MCF 10A (cell line): ENCODE measurements around the gene FAM3D. TPM values are rescaled to one million over a fixed set of nuclear protein-coding genes. Genes with fewer than 3 reads are reported as not detected.
"Not testable (repeated sequence)": the region's sequence is repeated elsewhere in the genome, so short reads cannot be mapped to it uniquely, and the experiment has no call there.

ENCODE experiments used
- Bru-seq: library from RNA; stranded (reverse); fragments of 400-500 nt; gene quantifications from one replicate; lab custom pipeline; 2021; lab: Mats Ljungman, UMichigan
- BruChase-seq, 2 experiments: library from RNA; stranded (reverse); fragments of 400-500 nt; gene quantifications; one replicate each; lab custom pipeline; 2021; lab: Mats Ljungman, UMichigan
- BruUV-seq: library from RNA; stranded (reverse); fragments of 400-500 nt; replicated peaks from 2 replicates; lab custom pipeline; 2021; lab: Mats Ljungman, UMichigan
- CTCF ChIA-PET: fragments of 300-600 bp; sonication (Branson Sonifier 250); formaldehyde crosslinking; extraction: SDS; loops from one replicate; lab custom pipeline; 2021; ENCODE audit warnings: antibody characterized with exemption, inconsistent platforms; lab: Yijun Ruan, JAX
- POLR2A ChIA-PET: fragments of 300-600, 350-650 bp; sonication (Branson Sonifier 250); formaldehyde crosslinking; extraction: SDS; loops from one replicate; lab custom pipeline; 2020; ENCODE audit warnings: antibody characterized with exemption, inconsistent platforms; lab: Yijun Ruan, JAX
- DNase-seq: peaks from one replicate; pipeline ENCODE4 v3.0.0-alpha.2; 2018; ENCODE audit not compliant: unreplicated experiment
- H3K27ac Mint-ChIP-seq: one replicate; pipeline ENCODE4 v1.8.0; 2022; ENCODE audit warnings: mild to moderate bottlenecking, low read depth, mixed read lengths; ENCODE audit not compliant: unreplicated experiment
- H3K27me3 Mint-ChIP-seq: one replicate; pipeline ENCODE4 v1.8.0; 2022; ENCODE audit warnings: mixed read lengths; ENCODE audit not compliant: insufficient read depth, unreplicated experiment
- H3K36me3 Mint-ChIP-seq: one replicate; pipeline ENCODE4 v1.8.0; 2022; ENCODE audit warnings: mild to moderate bottlenecking, moderate library complexity, mixed read lengths; ENCODE audit not compliant: insufficient read depth, unreplicated experiment
- H3K4me1 Mint-ChIP-seq: one replicate; pipeline ENCODE4 v1.8.0; 2022; ENCODE audit warnings: mixed read lengths; ENCODE audit not compliant: insufficient read depth, unreplicated experiment
- H3K4me3 Mint-ChIP-seq: one replicate; pipeline ENCODE4 v1.8.0; 2022; ENCODE audit warnings: mild to moderate bottlenecking, moderate library complexity, mixed read lengths; ENCODE audit not compliant: unreplicated experiment
- H3K9me3 Mint-ChIP-seq: one replicate; pipeline ENCODE4 v1.8.0; 2022; ENCODE audit warnings: mixed read lengths; ENCODE audit not compliant: unreplicated experiment
- intact Hi-C: fragments of 100-400 bp; cut with micrococcal nuclease; formaldehyde crosslinking; loops from 2 replicates; pipeline ENCODE4 v1.14.1; 2022
- long read RNA-seq: library from polyadenylated mRNA; stranded (forward); transcript quantifications from one replicate; pipeline ENCODE4 v2.0.0, GENCODE V29; 2022
- total RNA-seq: library from RNA; stranded (reverse); gene quantifications from 2 replicates; pipeline ENCODE4 v1.2.3, GENCODE V29; 2022
- TF ChIP-seq, protein P1 (sequence below): fragments of 200-600 bp; IDR thresholded peaks from one replicate; pipeline ENCODE4 v1.8.0; 2022; ENCODE audit warnings: antibody characterized with exemption, mild to moderate bottlenecking; ENCODE audit not compliant: unreplicated experiment

The FAM3D gene
- total RNA-seq: not detected in 2 replicates
- Bru-seq, nascent RNA: percentile 4 among the genes with signal in this experiment
- not detected for BruChase-seq, experiment 1, labeled RNA remaining after a 6-hour chase
- not detected for BruChase-seq, experiment 2, labeled RNA remaining after a 2-hour chase
- long read RNA-seq: 0 reads

- no TSS peak for BruUV-seq
- TF ChIP-seq, protein P1, sequence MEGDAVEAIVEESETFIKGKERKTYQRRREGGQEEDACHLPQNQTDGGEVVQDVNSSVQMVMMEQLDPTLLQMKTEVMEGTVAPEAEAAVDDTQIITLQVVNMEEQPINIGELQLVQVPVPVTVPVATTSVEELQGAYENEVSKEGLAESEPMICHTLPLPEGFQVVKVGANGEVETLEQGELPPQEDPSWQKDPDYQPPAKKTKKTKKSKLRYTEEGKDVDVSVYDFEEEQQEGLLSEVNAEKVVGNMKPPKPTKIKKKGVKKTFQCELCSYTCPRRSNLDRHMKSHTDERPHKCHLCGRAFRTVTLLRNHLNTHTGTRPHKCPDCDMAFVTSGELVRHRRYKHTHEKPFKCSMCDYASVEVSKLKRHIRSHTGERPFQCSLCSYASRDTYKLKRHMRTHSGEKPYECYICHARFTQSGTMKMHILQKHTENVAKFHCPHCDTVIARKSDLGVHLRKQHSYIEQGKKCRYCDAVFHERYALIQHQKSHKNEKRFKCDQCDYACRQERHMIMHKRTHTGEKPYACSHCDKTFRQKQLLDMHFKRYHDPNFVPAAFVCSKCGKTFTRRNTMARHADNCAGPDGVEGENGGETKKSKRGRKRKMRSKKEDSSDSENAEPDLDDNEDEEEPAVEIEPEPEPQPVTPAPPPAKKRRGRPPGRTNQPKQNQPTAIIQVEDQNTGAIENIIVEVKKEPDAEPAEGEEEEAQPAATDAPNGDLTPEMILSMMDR: no peak
- DNase-seq: no peak
- Mint-ChIP-seq H3K36me3 (peaks cover 6% of the 10 kb centered on the region), H3K27me3 (peaks cover 10% of the 10 kb centered on the region), H3K4me3 (no peak within 1 kb of the TSS), H3K9me3 (no peaks in the 10 kb centered on the region), H3K4me1 (no peaks in the 10 kb centered on the region), H3K27ac (no peak within 1 kb of the TSS)
- CTCF ChIA-PET: interaction anchor here (1.1 kb wide), 1 partner anchor 36 kb away, joined by 6 read pairs; no protein-coding TSS in a partner anchor
- POLR2A ChIA-PET: interaction anchor here (0.7 kb wide), 1 partner anchor 203 kb away, joined by 3 read pairs; no protein-coding TSS in a partner anchor
- intact Hi-C loops: no loop called here
Observed at GRCh38 chr3:58666683-58667082, at the start of gene FAM3D. TSS of gene FAM3D (minus strand) at chr3:58666774. CDS start at chr3:58655563, 11,211 bp downstream.

- intact Hi-C loops: no loop called here
- H3K4me3 Mint-ChIP-seq: no peak overlapping the region
- ChIA-PET CTCF (no interaction called here), POLR2A (no interaction called here)
- no peak overlapping the region for H3K27ac Mint-ChIP-seq
- DNase-seq: no peak
- H3K27me3 Mint-ChIP-seq: no peaks in the 10 kb centered on the region
- no TSS peak for BruUV-seq
- no peaks in the 10 kb centered on the region for H3K9me3 Mint-ChIP-seq
- H3K36me3 Mint-ChIP-seq: no peaks in the 10 kb centered on the region
- no peaks in the 10 kb centered on the region for H3K4me1 Mint-ChIP-seq
- TF ChIP-seq, protein P1: no peak
Observed at GRCh38 chr3:58713715-58714401, 47.3 kb upstream of the FAM3D start.

DNA sequence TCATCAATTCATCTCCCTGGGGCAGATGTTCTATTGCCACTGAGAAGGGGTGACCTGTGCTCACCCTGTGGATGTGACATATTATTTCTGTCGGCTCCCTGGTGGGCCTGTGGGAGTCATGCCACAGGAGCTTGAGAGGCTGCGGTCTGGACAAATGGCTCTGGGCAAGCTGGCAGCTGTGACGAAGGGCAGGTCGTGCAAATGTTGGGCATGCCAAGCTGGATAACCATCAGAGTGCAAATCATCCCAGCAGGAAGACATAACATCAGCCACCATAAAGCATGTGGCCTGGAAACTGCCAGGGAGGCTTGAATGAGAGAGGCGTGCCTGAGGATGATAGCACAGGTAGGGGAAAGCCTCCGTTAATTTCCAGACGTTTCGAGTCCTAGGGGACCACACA lies 45.3 kb upstream of the FAM3D start:
- BruUV-seq: no TSS peak
- intact Hi-C loops: no loop called here
- H3K27ac Mint-ChIP-seq: no peak overlapping the region
- DNase-seq: no peak
- no peaks in the 10 kb centered on the region for H3K36me3 Mint-ChIP-seq
- POLR2A ChIA-PET: no interaction called here
- no peaks in the 10 kb centered on the region for H3K9me3 Mint-ChIP-seq
- no peaks in the 10 kb centered on the region for H3K4me1 Mint-ChIP-seq
- no peaks in the 10 kb centered on the region for H3K27me3 Mint-ChIP-seq
- no peak overlapping the region for H3K4me3 Mint-ChIP-seq
- CTCF ChIA-PET: no interaction called here
- TF ChIP-seq, protein P1: no peak

DNA sequence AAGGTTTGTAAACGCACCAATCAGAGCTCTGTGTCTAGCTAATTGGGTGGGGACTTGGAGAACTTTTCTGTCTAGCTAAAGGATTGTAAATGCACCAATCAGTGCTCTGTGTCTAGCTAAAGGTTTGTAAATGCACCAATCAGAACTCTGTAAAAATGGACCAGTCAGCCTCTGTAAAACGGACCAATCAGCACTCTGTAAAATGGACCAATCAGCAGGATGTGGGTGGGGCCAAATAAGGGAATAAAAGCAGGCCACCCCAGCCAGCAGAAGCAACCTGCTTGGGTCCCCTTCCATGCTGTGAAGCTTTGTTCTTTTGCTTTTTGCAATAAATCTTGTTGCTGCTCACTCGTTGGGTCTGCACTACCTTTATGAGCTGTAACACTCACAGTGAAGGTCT lies 42.4 kb upstream of the FAM3D start:
- ChIA-PET CTCF (interaction anchor here (1.2 kb wide), 1 partner anchor 70 kb away, joined by 3 read pairs; no protein-coding TSS in a partner anchor), POLR2A (interaction anchor here (1.0 kb wide), 1 partner anchor 9 kb away, joined by 3 read pairs; no protein-coding TSS in a partner anchor)
- H3K4me1 Mint-ChIP-seq, H3K9me3 Mint-ChIP-seq, intact Hi-C loops, H3K27me3 Mint-ChIP-seq, H3K36me3 Mint-ChIP-seq, BruUV-seq, DNase-seq, H3K27ac Mint-ChIP-seq, H3K4me3 Mint-ChIP-seq: not testable (repeated sequence)
